ENCODE measurements around the gene MACROD2. TPM values are rescaled to one million over a fixed set of nuclear protein-coding genes. Genes with fewer than 3 reads are reported as not detected.

Gene MACROD2
- total RNA-seq, 1 donor from 2014 or later: 3.5 TPM

GRCh38 chr20:14828459-14828858, 833.1 kb downstream of the MACROD2 start:
- Histone ChIP-seq H3K27ac (no peak overlapping the region), H3K4me1 (no peaks in the 10 kb centered on the region), H3K9me3 (no peaks in the 10 kb centered on the region), H3K36me3 (no peaks in the 10 kb centered on the region), H3K4me3 (no peak overlapping the region), H3K27me3 (no peaks in the 10 kb centered on the region)
- TF ChIP-seq, protein P1, sequence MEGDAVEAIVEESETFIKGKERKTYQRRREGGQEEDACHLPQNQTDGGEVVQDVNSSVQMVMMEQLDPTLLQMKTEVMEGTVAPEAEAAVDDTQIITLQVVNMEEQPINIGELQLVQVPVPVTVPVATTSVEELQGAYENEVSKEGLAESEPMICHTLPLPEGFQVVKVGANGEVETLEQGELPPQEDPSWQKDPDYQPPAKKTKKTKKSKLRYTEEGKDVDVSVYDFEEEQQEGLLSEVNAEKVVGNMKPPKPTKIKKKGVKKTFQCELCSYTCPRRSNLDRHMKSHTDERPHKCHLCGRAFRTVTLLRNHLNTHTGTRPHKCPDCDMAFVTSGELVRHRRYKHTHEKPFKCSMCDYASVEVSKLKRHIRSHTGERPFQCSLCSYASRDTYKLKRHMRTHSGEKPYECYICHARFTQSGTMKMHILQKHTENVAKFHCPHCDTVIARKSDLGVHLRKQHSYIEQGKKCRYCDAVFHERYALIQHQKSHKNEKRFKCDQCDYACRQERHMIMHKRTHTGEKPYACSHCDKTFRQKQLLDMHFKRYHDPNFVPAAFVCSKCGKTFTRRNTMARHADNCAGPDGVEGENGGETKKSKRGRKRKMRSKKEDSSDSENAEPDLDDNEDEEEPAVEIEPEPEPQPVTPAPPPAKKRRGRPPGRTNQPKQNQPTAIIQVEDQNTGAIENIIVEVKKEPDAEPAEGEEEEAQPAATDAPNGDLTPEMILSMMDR (IDR thresholded peaks at IDR 0.05): no peak
- intact Hi-C loops (cut with DNase I): no loop called here
- no peak for DNase-seq (ENCODE audit: low spot score in 2 of 2)

DNA sequence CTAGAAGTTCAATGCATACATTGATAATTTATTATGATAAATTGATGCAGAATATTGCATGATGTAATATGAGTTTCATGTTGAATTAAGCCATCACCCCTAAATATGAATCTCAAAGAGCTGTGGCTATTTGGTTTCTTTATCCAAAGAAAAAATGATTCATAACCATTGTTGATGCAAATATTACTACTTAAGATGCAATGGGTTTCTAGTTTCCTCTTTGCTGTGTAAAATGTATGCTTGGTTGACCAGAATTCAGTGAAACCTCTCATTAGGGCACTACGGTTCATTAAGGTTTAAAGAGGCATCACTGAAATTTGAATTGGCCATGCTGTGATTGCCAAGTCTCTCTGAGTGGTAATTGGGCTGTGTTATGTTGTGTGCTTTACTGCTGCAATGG, 834.6 kb downstream of the MACROD2 start:
- TF ChIP-seq, protein P1 (IDR thresholded peaks at IDR 0.05): no peak
- intact Hi-C loops (cut with DNase I): no loop called here
- H3K4me3 ChIP-seq: no peak overlapping the region

GRCh38 chr20:14830466-14830865, 835.1 kb downstream of the MACROD2 start:
- DNase-seq (ENCODE audit: low spot score in 2 of 2): no peak
- intact Hi-C loops (cut with DNase I): no loop called here
- no peak overlapping the region for H3K27ac ChIP-seq
- no peaks in the 10 kb centered on the region for H3K4me1 ChIP-seq
- H3K27me3 ChIP-seq: no peaks in the 10 kb centered on the region
- no peaks in the 10 kb centered on the region for H3K36me3 ChIP-seq
- TF ChIP-seq, protein P1 (IDR thresholded peaks at IDR 0.05): no peak
- no peak overlapping the region for H3K4me3 ChIP-seq
- no peaks in the 10 kb centered on the region for H3K9me3 ChIP-seq

More for the DNA sequence above, 834.6 kb downstream of the MACROD2 start:
- H3K27ac ChIP-seq: no peak overlapping the region
- no peaks in the 10 kb centered on the region for H3K36me3 ChIP-seq
- DNase-seq (ENCODE audit: low spot score in 2 of 2): no peak
- H3K9me3 ChIP-seq: no peaks in the 10 kb centered on the region
- H3K4me1 ChIP-seq: no peaks in the 10 kb centered on the region
- no peaks in the 10 kb centered on the region for H3K27me3 ChIP-seq

- Histone ChIP-seq H3K4me3 (no peak overlapping the region), H3K27ac (no peak overlapping the region), H3K36me3 (no peaks in the 10 kb centered on the region), H3K27me3 (no peaks in the 10 kb centered on the region), H3K9me3 (no peaks in the 10 kb centered on the region), H3K4me1 (no peaks in the 10 kb centered on the region)
- intact Hi-C loops (cut with DNase I): no loop called here
- TF ChIP-seq, protein P1 (IDR thresholded peaks at IDR 0.05): no peak
- DNase-seq (ENCODE audit: low spot score in 2 of 2): no peak
These were observed 835.6 kb downstream of the MACROD2 start for GRCh38 chr20:14830899-14831298.

DNA sequence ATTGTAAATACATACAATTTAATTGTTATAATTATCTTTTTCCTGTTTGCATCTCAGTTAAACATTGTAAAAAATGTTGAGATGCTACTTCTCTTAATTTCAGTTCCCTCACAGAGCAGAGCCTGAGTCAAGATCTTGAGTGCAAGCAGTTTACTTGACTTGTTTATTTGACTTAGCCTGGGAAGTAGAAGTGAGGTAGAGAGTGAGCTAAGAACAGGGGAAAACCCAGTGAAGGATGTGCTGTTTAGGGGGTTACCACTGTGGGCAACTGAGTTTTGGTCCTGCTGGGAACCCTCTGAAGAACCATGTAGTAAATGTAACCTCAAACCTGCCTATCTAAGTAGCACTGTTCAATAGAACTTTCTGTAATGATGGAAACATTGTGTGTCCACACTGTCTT, 837.3 kb downstream of the MACROD2 start:
- no peak overlapping the region for H3K27ac ChIP-seq
- H3K9me3 ChIP-seq: no peaks in the 10 kb centered on the region
- intact Hi-C loops (cut with DNase I): no loop called here
- no peaks in the 10 kb centered on the region for H3K4me1 ChIP-seq
- TF ChIP-seq, protein P1 (IDR thresholded peaks at IDR 0.05): no peak
- no peaks in the 10 kb centered on the region for H3K36me3 ChIP-seq
- DNase-seq (ENCODE audit: low spot score in 2 of 2): no peak
- H3K4me3 ChIP-seq: no peak overlapping the region
- no peaks in the 10 kb centered on the region for H3K27me3 ChIP-seq
